HT-29 (cell line): ENCODE data around the gene NANOGP8. TPM values are rescaled to one million over a fixed set of nuclear protein-coding genes. Genes with fewer than 3 reads are reported as not detected.

Source experiments
- DNase-seq: peaks from one replicate; pipeline ENCODE4 v3.0.0-alpha.2; 2015; ENCODE audit warnings: low spot score
- total RNA-seq: library from RNA; depleted of rRNA; stranded (reverse); fragments of >200 nt; shearing (Covaris generic); gene quantifications from 2 replicates; pipeline ENCODE4 v1.2.3, GENCODE V29; 2014; rRNA removed

Gene NANOGP8
- total RNA-seq, 1 experiment from 2014 or later, result not detected

GRCh38 chr15:35061161-35061824 is 23.8 kb downstream of the NANOGP8 start:
- no peak for DNase-seq

GRCh38 chr15:35060591-35060990 is 24.5 kb downstream of the NANOGP8 start:
- DNase-seq, result no peak

- no peak for DNase-seq
Observed at GRCh38 chr15:35058534-35059054, 26.5 kb downstream of the NANOGP8 start.

GRCh38 chr15:35055416-35056105 is 29.5 kb downstream of the NANOGP8 start:
- DNase-seq, result no peak

GRCh38 chr15:35054380-35054779 is 30.7 kb downstream of the NANOGP8 start:
- DNase-seq, result no peak

GRCh38 chr15:35047996-35048395 is 37.1 kb downstream of the NANOGP8 start:
- no peak for DNase-seq

GRCh38 chr15:35047528-35047927 is 37.6 kb downstream of the NANOGP8 start:
- peak; percentile 42 for DNase-seq

GRCh38 chr15:35043373-35044095 is 41.6 kb downstream of the NANOGP8 start:
- DNase-seq, result no peak

GRCh38 chr15:35040339-35041255 is 44.5 kb downstream of the NANOGP8 start:
- DNase-seq, result no peak

GRCh38 chr15:35038626-35039451 is 46.3 kb downstream of the NANOGP8 start:
- DNase-seq, result no peak

Other genes with a start within 250 kb of the NANOGP8 start
- 18.0 and 20.0 TPM in 2 replicates for gene AQR, start 115.6 kb downstream of the NANOGP8 start, total RNA-seq
- gene ZNF770, start 97.0 kb downstream of the NANOGP8 start, total RNA-seq, result 10.1 and 10.5 TPM in 2 replicates